Esophagus muscularis mucosa (tissue), 4 donors: ENCODE data around the gene MYO16.

Experiments
- CTCF ChIP-seq, 3 experiments: fragments of 200-600 bp in 2 of 3; fragments of 450-650 bp in 1 of 3; sonication (generic) in 2 of 3; IDR thresholded peaks; one replicate each; pipeline ENCODE4 v1.5.1; 2017 to 2019; ENCODE audit warnings: antibody characterized with exemption in 3 of 3, mild to moderate bottlenecking in 2 of 3, moderate library complexity in 1 of 3
- EP300 ChIP-seq: sonication (generic); formaldehyde crosslinking; IDR thresholded peaks from one replicate; pipeline ENCODE4 v1.6.1; 2017; ENCODE audit warnings: antibody characterized with exemption
- POLR2A ChIP-seq: fragments of 450-650 bp; IDR thresholded peaks from one replicate; pipeline ENCODE4 v1.6.1; 2017; ENCODE audit warnings: antibody characterized with exemption, moderate library complexity, mild to moderate bottlenecking, low read depth
- POLR2AphosphoS5 ChIP-seq, 2 donors: sonication (generic); formaldehyde crosslinking; IDR thresholded peaks; one replicate each; pipeline ENCODE4 v1.6.1; 2017; ENCODE audit warnings: antibody characterized with exemption in 2 of 2

DNA sequence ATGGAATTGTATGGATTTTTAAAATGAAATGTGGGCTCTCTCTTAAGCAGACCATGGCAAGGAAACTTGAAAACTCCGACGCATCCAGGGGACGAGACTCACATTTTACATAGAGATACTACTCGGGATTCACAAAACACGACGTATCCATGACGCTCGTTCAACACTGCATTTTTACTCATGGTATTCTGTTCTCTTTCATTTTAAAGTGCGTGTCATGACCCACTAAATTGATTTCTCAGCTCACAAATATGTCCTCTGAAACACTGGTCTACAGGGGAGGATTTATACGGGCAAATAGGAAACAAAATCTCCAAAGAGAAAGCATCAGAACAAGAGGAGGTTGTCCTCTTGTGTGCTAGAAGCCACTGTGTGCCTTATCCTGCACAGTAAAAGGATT is 523.5 kb downstream of the MYO16 start:
- TF ChIP-seq CTCF (IDR thresholded peaks at IDR 0.05) = no peak
- TF ChIP-seq POLR2A = no peak
- no peak for TF ChIP-seq EP300
- no peak for TF ChIP-seq POLR2AphosphoS5 (IDR thresholded peaks at IDR 0.05)
